ENCODE measurements around the gene TXLNA.
A peak's percentile ranks its signal among the peaks of the same experiment; 100 is the strongest.

TXLNA gene

DNA sequence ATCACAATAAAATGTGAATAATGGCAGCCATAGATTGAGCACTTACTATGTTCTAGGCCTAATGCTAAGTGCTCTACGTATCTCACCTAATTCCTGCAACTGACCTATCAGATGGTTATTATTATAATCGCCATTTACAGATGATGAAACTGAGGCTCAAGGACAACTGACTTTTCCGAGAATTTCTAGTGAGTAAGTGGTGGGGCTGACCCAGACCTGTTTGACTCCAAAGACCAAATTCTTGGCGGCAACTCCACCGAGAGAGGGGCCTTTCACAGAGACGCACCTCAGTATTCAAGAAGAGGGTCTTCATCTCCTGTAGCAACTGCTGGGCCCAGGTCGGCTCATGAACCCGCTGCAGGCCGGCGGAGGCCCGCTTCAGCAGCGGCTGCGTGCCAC, 42.1 kb downstream of the TXLNA start:
- TF ChIP-seq REST (IDR thresholded peaks at IDR 0.05; ENCODE audit: insufficient read depth in 1 of 2, low read depth in 2 of 2, low read length in 2 of 2) (no peak), SIN3A (IDR thresholded peaks at IDR 0.05; ENCODE audit: borderline replicate concordance, insufficient read depth, low read length) (no peak), TAF1 (IDR thresholded peaks at IDR 0.05; ENCODE audit: borderline replicate concordance, insufficient read depth, low read length) (no peak), POLR2AphosphoS5 (IDR thresholded peaks at IDR 0.05; ENCODE audit: low read depth, low read length) (no peak), FOXP2 (optimal IDR thresholded peaks at IDR 0.05; ENCODE audit: borderline replicate concordance, extremely low read depth, extremely low read length, insufficient read depth) (no peak)

- TF ChIP-seq TAF1 (IDR thresholded peaks at IDR 0.05; ENCODE audit: borderline replicate concordance, insufficient read depth, low read length) (peak; percentile 87), POLR2AphosphoS5 (IDR thresholded peaks at IDR 0.05; ENCODE audit: low read depth, low read length) (peak; percentile 94), FOXP2 (optimal IDR thresholded peaks at IDR 0.05; ENCODE audit: borderline replicate concordance, extremely low read depth, extremely low read length, insufficient read depth) (no peak)
These were observed 42.7 kb downstream of the TXLNA start, which contains the start of the genes EIF3I and TMEM234 for GRCh38 chr1:32221980-32222755. Gene EIF3I, plus strand, starts transcription at chr1:32222407. Its CDS starts 35 bp downstream, at chr1:32222442. Gene TMEM234, minus strand, starts transcription at chr1:32222353. Its CDS starts 31 bp downstream, at chr1:32222322.

DNA sequence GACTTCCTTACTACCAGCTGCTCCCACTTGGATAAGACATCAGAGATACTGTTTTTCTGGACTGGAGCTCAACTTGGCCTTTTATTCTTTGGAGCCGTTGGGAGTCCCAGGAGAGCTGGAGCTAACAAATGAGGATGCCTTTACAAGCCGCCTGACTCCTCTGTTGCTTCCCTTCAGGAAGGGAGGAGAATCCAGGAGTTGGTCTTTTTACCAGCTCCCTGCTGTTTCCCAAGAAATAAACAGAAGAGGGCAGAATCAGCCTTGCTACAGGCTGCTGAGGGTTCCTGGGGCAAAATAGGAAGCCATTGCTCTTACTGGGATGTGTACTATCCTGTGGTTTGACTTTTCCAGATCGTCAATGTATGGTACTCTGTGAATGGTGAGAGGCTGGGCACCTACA, 44.2 kb downstream of the TXLNA start:
- TF ChIP-seq FOXP2 (optimal IDR thresholded peaks at IDR 0.05; ENCODE audit: borderline replicate concordance, extremely low read depth, extremely low read length, insufficient read depth) (no peak), REST (IDR thresholded peaks at IDR 0.05; ENCODE audit: insufficient read depth in 1 of 2, low read depth in 2 of 2, low read length in 2 of 2) (no peak), TAF1 (IDR thresholded peaks at IDR 0.05; ENCODE audit: borderline replicate concordance, insufficient read depth, low read length) (no peak), POLR2AphosphoS5 (IDR thresholded peaks at IDR 0.05; ENCODE audit: low read depth, low read length) (no peak), SIN3A (IDR thresholded peaks at IDR 0.05; ENCODE audit: borderline replicate concordance, insufficient read depth, low read length) (no peak)

DNA sequence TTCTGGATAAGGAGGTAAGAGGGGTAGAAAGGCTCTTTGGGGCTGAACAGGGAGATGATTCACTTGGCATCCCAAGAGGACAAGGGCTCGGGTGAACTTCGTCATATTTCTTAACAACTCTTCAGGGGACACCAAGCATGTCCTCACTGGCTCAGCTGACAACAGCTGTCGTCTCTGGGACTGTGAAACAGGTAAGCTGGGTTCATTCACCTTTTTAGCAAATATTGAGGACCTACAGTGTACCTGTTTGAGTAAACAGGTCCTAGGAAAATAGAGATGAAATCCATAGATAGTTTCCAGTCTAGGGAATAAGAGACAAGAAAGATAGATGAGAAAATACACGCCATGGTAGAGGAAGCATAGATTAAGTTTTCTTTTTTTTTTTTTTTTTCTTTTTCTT, 44.8 kb downstream of the TXLNA start:
- TF ChIP-seq TAF1 (IDR thresholded peaks at IDR 0.05; ENCODE audit: borderline replicate concordance, insufficient read depth, low read length), result no peak
- TF ChIP-seq SIN3A (IDR thresholded peaks at IDR 0.05; ENCODE audit: borderline replicate concordance, insufficient read depth, low read length), result no peak
- no peak for TF ChIP-seq FOXP2 (optimal IDR thresholded peaks at IDR 0.05; ENCODE audit: borderline replicate concordance, extremely low read depth, extremely low read length, insufficient read depth)
- no peak for TF ChIP-seq POLR2AphosphoS5 (IDR thresholded peaks at IDR 0.05; ENCODE audit: low read depth, low read length)
- TF ChIP-seq REST (IDR thresholded peaks at IDR 0.05; ENCODE audit: insufficient read depth in 1 of 2, low read depth in 2 of 2, low read length in 2 of 2), result no peak

DNA sequence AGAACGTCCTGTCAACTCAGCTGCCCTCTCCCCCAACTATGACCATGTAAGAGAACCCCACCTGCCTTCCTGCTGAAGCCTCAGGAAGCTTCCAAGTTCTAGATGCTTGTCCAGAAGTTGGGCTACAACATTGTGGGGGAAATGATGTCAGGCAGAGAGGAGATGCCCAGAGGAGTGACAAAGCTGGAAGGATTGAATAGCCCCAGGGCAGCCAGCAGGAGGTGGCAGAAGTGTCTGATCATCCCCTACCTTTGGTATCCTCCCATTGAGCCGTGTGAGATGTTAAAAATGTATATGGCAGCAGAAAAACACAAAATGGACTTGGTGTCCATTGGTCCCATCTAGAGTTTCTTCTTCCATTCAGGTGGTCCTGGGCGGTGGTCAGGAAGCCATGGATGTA, 49.3 kb downstream of the TXLNA start:
- no peak for TF ChIP-seq TAF1 (IDR thresholded peaks at IDR 0.05; ENCODE audit: borderline replicate concordance, insufficient read depth, low read length)
- no peak for TF ChIP-seq SIN3A (IDR thresholded peaks at IDR 0.05; ENCODE audit: borderline replicate concordance, insufficient read depth, low read length)
- TF ChIP-seq FOXP2 (optimal IDR thresholded peaks at IDR 0.05; ENCODE audit: borderline replicate concordance, extremely low read depth, extremely low read length, insufficient read depth), result no peak
- TF ChIP-seq POLR2AphosphoS5 (IDR thresholded peaks at IDR 0.05; ENCODE audit: low read depth, low read length), result no peak
- TF ChIP-seq REST (IDR thresholded peaks at IDR 0.05; ENCODE audit: insufficient read depth in 1 of 2, low read depth in 2 of 2, low read length in 2 of 2), result no peak

Measured in PFSK-1 (cell line).